CD4-positive, alpha-beta T cell treated with Interleukin-17A for 1 hour (primary cell): ENCODE data around the gene AHRR.
"Not testable (repeated sequence)": the region's sequence is repeated elsewhere in the genome, so short reads cannot be mapped to it uniquely, and the experiment has no call there.

Experiments
- DNase-seq: peaks from one replicate; pipeline ENCODE4 v3.0.0-alpha.2; 2020

The AHRR gene

GRCh38 chr5:398475-399295 is 77.2 kb downstream of the AHRR start:
- no peak for DNase-seq

GRCh38 chr5:399296-400281 is 78.1 kb downstream of the AHRR start:
- DNase-seq = peak; percentile 48

- no peak for DNase-seq
Observed at GRCh38 chr5:400282-401145, 79.0 kb downstream of the AHRR start.

- DNase-seq = no peak
Observed at GRCh38 chr5:401146-402034, 79.9 kb downstream of the AHRR start.

- not testable (repeated sequence) for DNase-seq
Observed at GRCh38 chr5:402219-402614, 80.7 kb downstream of the AHRR start.

- peak; percentile 12 for DNase-seq
Observed at GRCh38 chr5:402615-403359, 81.3 kb downstream of the AHRR start.

GRCh38 chr5:403995-404394 is 82.5 kb downstream of the AHRR start:
- DNase-seq = no peak

- DNase-seq = no peak
Observed at GRCh38 chr5:404666-405241, 83.2 kb downstream of the AHRR start.

- DNase-seq = no peak
Observed at GRCh38 chr5:405421-405820, 83.9 kb downstream of the AHRR start.

- no peak for DNase-seq
Observed at GRCh38 chr5:406041-406440, 84.5 kb downstream of the AHRR start.

GRCh38 chr5:407051-407450 is 85.5 kb downstream of the AHRR start:
- no peak for DNase-seq

- DNase-seq = no peak
Observed at GRCh38 chr5:407801-408268, 86.3 kb downstream of the AHRR start.

- DNase-seq = no peak
Observed at GRCh38 chr5:410911-411517, 89.5 kb downstream of the AHRR start.

GRCh38 chr5:411728-412127 is 90.2 kb downstream of the AHRR start:
- DNase-seq = no peak

GRCh38 chr5:414991-415927 is 93.7 kb downstream of the AHRR start:
- not testable (repeated sequence) for DNase-seq

- no peak for DNase-seq
Observed at GRCh38 chr5:415928-416635, 94.6 kb downstream of the AHRR start.

GRCh38 chr5:416636-416960 is 95.1 kb downstream of the AHRR start:
- DNase-seq = no peak
